ENCODE data around the gene CAPN3.

GRCh38 chr15:42401544-42402454, 42.5 kb downstream of the CAPN3 start:
- TF ChIP-seq CSDC2 (CRISPR knock-in tag; IDR thresholded peaks at IDR 0.05), result no peak
- TF ChIP-seq ZFP30 (CRISPR knock-in tag; IDR thresholded peaks at IDR 0.05), result no peak
- no peak for TF ChIP-seq GLIS3 (CRISPR knock-in tag; IDR thresholded peaks at IDR 0.05)
- no peak for TF ChIP-seq PATZ1 (CRISPR knock-in tag; IDR thresholded peaks at IDR 0.05; ENCODE audit: borderline replicate concordance)
- TF ChIP-seq SNAI2 (CRISPR knock-in tag; IDR thresholded peaks at IDR 0.05), result no peak
- TF ChIP-seq ZNF565 (CRISPR knock-in tag; conservative IDR thresholded peaks at IDR 0.05; ENCODE audit: low read depth), result no peak
- no peak for TF ChIP-seq CSRNP3 (CRISPR knock-in tag; IDR thresholded peaks at IDR 0.05)
- no peak for TF ChIP-seq ESRRG (CRISPR knock-in tag; IDR thresholded peaks at IDR 0.05)
- no peak for TF ChIP-seq TCF4 (CRISPR knock-in tag; IDR thresholded peaks at IDR 0.05; ENCODE audit: borderline replicate concordance)
- no peak for TF ChIP-seq ZC3H10 (CRISPR knock-in tag; IDR thresholded peaks at IDR 0.05)
- TF ChIP-seq CREB5 (CRISPR knock-in tag; IDR thresholded peaks at IDR 0.05; ENCODE audit: low read depth), result no peak
- no peak for TF ChIP-seq POU6F1 (CRISPR knock-in tag; IDR thresholded peaks at IDR 0.05; ENCODE audit: borderline replicate concordance, low read depth)
- no peak for TF ChIP-seq ZNF8 (CRISPR knock-in tag; IDR thresholded peaks at IDR 0.05)
- TF ChIP-seq TOX (CRISPR knock-in tag; IDR thresholded peaks at IDR 0.05; ENCODE audit: borderline replicate concordance), result no peak
